HCT116 (cell line): ENCODE results near the gene GGCX. TPM values are rescaled to one million over a fixed set of nuclear protein-coding genes. Genes with fewer than 3 reads are reported as not detected.

Source experiments
- ATAC-seq: fragments of 200-7000 bp; cut with Tn5 transposase; 2 replicates; pipeline ENCODE4 v1.9.1; 2020; ENCODE audit warnings: mild to moderate bottlenecking, moderate library complexity
- BruUV-seq: library from RNA; stranded (reverse); fragments of 400-500 nt; replicated peaks from 2 replicates; lab custom pipeline; 2021; lab: Mats Ljungman, UMichigan
- CTCF ChIA-PET: fragments of 300-600 bp; sonication (Branson Sonifier 250); formaldehyde crosslinking; loops from one replicate; lab custom pipeline; 2021; ENCODE audit warnings: antibody characterized with exemption; lab: Charles Lee
- POLR2A ChIA-PET: fragments of 300-600, 350-600 bp; sonication (Branson Sonifier 250); formaldehyde crosslinking; loops from one replicate; lab custom pipeline; 2021; ENCODE audit warnings: antibody characterized with exemption; lab: Charles Lee
- RAD21 ChIA-PET, 2 experiments: fragments of 300-600 bp; sonication (Branson Sonifier 250); formaldehyde crosslinking; loops; one replicate each; lab custom pipeline; 2023; ENCODE audit warnings: low total read pairs in 2 of 2; ENCODE audit not compliant: uncharacterized antibody in 2 of 2, unreplicated experiment in 2 of 2, low non-redundant PET in 1 of 2; lab: Charles Lee
- DNase-seq: peaks from one replicate; pipeline ENCODE4 v3.0.0-alpha.2; 2010; ENCODE audit warnings: low read depth, low spot score
- H2AFZ ChIP-seq: fragments of 200-600 bp; shearing (Covaris generic), sonication (generic); 2 replicates; pipeline ENCODE4 v1.6.1; 2017; ENCODE audit warnings: low read depth, mixed run types, mixed read lengths, antibody characterized with exemption, low read length; ENCODE audit not compliant: poor library complexity, severe bottlenecking
- H3K27ac ChIP-seq: 2 replicates; pipeline ENCODE4 v1.5.1; 2012; ENCODE audit warnings: low read depth, low read length
- H3K27me3 ChIP-seq: fragments of 200-600 bp; sonication (generic); 2 replicates; pipeline ENCODE4 v1.6.1; 2016; ENCODE audit warnings: mixed run types, low read length, mixed read lengths; ENCODE audit not compliant: insufficient read depth
- H3K36me3 ChIP-seq, 2 experiments: fragments of 200-500 bp in 1 of 2; fragments of 200-600 bp in 1 of 2; sonication (Bioruptor generic) in 1 of 2; sonication (generic) in 1 of 2; 2 replicates each; pipeline versions ENCODE4 v1.5.1 to v1.6.1; 2014 to 2016; ENCODE audit warnings: low read length in 2 of 2, inconsistent platforms in 1 of 2, mixed read lengths in 1 of 2, mixed run types in 1 of 2; ENCODE audit not compliant: insufficient read depth in 2 of 2, control insufficient read depth in 1 of 2
- H3K4me1 ChIP-seq, 2 experiments: fragments of 200-600 bp in 1 of 2; sonication (generic) in 1 of 2; 2 replicates each; pipeline versions ENCODE4 v1.5.1 to v1.6.1; 2012 to 2017; ENCODE audit warnings: low read length in 2 of 2, inconsistent platforms in 1 of 2, mild to moderate bottlenecking in 1 of 2, mixed read lengths in 1 of 2, mixed run types in 1 of 2, moderate library complexity in 1 of 2; ENCODE audit not compliant: insufficient read depth in 2 of 2, control insufficient read depth in 1 of 2
- H3K4me2 ChIP-seq: fragments of 200-600 bp; sonication (generic); 2 replicates; pipeline ENCODE4 v1.6.1; 2017; ENCODE audit warnings: mixed run types, low read length, mixed read lengths
- H3K4me3 ChIP-seq, 2 experiments: fragments of 200-600 bp in 1 of 2; sonication (generic) in 1 of 2; replicated peaks in 1 of 2; 2 replicates each; pipeline ENCODE4 v1.5.1; 2011 to 2016; ENCODE audit warnings: low read length in 2 of 2, control low read depth in 1 of 2, low read depth in 1 of 2, mild to moderate bottlenecking in 1 of 2, mixed read lengths in 1 of 2, mixed run types in 1 of 2
- H3K79me2 ChIP-seq: fragments of 200-600 bp; sonication (generic); 2 replicates; pipeline ENCODE4 v1.6.1; 2017; ENCODE audit warnings: mild to moderate bottlenecking, mixed run types, low read length, moderate library complexity, mixed read lengths; ENCODE audit not compliant: insufficient read depth
- H3K9ac ChIP-seq: fragments of 200-600 bp; sonication (generic); 2 replicates; pipeline ENCODE4 v1.6.1; 2016; ENCODE audit warnings: low read length, mixed read lengths
- H3K9me2 ChIP-seq: fragments of 200-600 bp; sonication (generic), shearing (Covaris generic); 2 replicates; pipeline ENCODE4 v1.6.1; 2017; ENCODE audit warnings: mixed run types, mild to moderate bottlenecking, moderate library complexity; ENCODE audit not compliant: insufficient read depth
- H3K9me3 ChIP-seq, 2 experiments: fragments of 200-500 bp in 1 of 2; fragments of 200-600 bp in 1 of 2; sonication (Bioruptor generic) in 1 of 2; sonication (generic) in 1 of 2; 2 replicates each; pipeline ENCODE4 v1.6.1; 2014 to 2017; ENCODE audit warnings: low read length in 2 of 2, mixed read lengths in 2 of 2, inconsistent platforms in 1 of 2, low read depth in 1 of 2, mild to moderate bottlenecking in 1 of 2, mixed run types in 1 of 2, moderate library complexity in 1 of 2; ENCODE audit not compliant: control insufficient read depth in 1 of 2, insufficient read depth in 1 of 2
- H4K20me1 ChIP-seq: fragments of 200-600 bp; sonication (generic), shearing (Covaris generic); 2 replicates; pipeline ENCODE4 v1.6.1; 2017; ENCODE audit warnings: mixed run types, mild to moderate bottlenecking, moderate library complexity; ENCODE audit not compliant: insufficient read depth
- CTCF ChIP-seq, 3 experiments: fragments of 200-600 bp in 1 of 3; sonication (generic) in 1 of 3; IDR thresholded peaks in 2 of 3; conservative IDR thresholded peaks in 1 of 3; 2 replicates each; pipeline ENCODE4 v1.5.1; 2012 to 2017; ENCODE audit warnings: low read depth in 2 of 3, low read length in 2 of 3, antibody characterized with exemption in 1 of 3, borderline replicate concordance in 1 of 3, control low read depth in 1 of 3, mild to moderate bottlenecking in 1 of 3, mixed read lengths in 1 of 3, mixed run types in 1 of 3, moderate library complexity in 1 of 3; ENCODE audit not compliant: insufficient read depth in 1 of 3
- POLR2AphosphoS5 ChIP-seq: IDR thresholded peaks from 2 replicates; pipeline ENCODE4 v1.6.1; 2011; ENCODE audit warnings: mild to moderate bottlenecking, low read depth, low read length, moderate library complexity
- RAD21 ChIP-seq: IDR thresholded peaks from 2 replicates; pipeline ENCODE4 v1.6.1; 2012; ENCODE audit warnings: low read depth, mild to moderate bottlenecking
- SIN3A ChIP-seq: IDR thresholded peaks from 2 replicates; pipeline ENCODE4 v1.6.1; 2012; ENCODE audit warnings: low read depth
- intact Hi-C: fragments of 100-400 bp; cut with micrococcal nuclease; formaldehyde crosslinking; loops from 2 replicates; pipeline ENCODE4 v1.10.0; 2022
- total RNA-seq: library from RNA; stranded (reverse); gene quantifications from one replicate; pipeline ENCODE4 v1.2.1, GENCODE V29; 2021; ENCODE audit not compliant: unreplicated experiment

GGCX gene
- total RNA-seq, 1 experiment from 2014 or later, result 43.5 TPM

- H3K27ac ChIP-seq, result peak overlapping the region; percentile 43
- ATAC-seq (no peak), DNase-seq (no peak)
- H3K36me3 ChIP-seq, result no peaks in the 10 kb centered on the region
- H3K4me1 ChIP-seq, result peaks cover 44 to 80% of the 10 kb centered on the region in 2 experiments
- POLR2A ChIA-PET, result interaction anchor here (0.6 to 3.6 kb wide), 13 partner anchors 9 to 45 kb away, joined by 3 to 47 read pairs (median 4); partner anchors contain the start of gene MAT2A
- H3K9me2 ChIP-seq, result no peaks in the 10 kb centered on the region
- TF ChIP-seq RAD21, result no peak
- TF ChIP-seq SIN3A, result no peak
- RAD21 ChIA-PET, result interaction anchor here in 1 of 2 experiments (1.3 kb wide), 1 partner anchor 35 kb away, joined by 3 read pairs; the partner anchor contains the start of gene MAT2A
- H4K20me1 ChIP-seq, result no peaks in the 10 kb centered on the region
- CTCF ChIA-PET, result interaction anchor here (1.2 kb wide), 1 partner anchor 84 kb away, joined by 3 read pairs; no protein-coding TSS in a partner anchor
- no peaks in the 10 kb centered on the region for H3K27me3 ChIP-seq
- no peaks in the 10 kb centered on the region for H3K79me2 ChIP-seq
- H3K9ac ChIP-seq, result peak overlapping the region; percentile 46
- intact Hi-C loops, result no loop called here
- peak overlapping the region; percentile 72 for H2AFZ ChIP-seq
- no peak overlapping the region for H3K4me3 ChIP-seq
- H3K9me3 ChIP-seq, result no peaks in the 10 kb centered on the region; a peak in 1 of 4 replicates
- BruUV-seq, result no TSS peak
- H3K4me2 ChIP-seq, result peak overlapping the region; percentile 72
These were observed 57.2 kb downstream of the GGCX start for GRCh38 chr2:85503851-85504777.

DNA sequence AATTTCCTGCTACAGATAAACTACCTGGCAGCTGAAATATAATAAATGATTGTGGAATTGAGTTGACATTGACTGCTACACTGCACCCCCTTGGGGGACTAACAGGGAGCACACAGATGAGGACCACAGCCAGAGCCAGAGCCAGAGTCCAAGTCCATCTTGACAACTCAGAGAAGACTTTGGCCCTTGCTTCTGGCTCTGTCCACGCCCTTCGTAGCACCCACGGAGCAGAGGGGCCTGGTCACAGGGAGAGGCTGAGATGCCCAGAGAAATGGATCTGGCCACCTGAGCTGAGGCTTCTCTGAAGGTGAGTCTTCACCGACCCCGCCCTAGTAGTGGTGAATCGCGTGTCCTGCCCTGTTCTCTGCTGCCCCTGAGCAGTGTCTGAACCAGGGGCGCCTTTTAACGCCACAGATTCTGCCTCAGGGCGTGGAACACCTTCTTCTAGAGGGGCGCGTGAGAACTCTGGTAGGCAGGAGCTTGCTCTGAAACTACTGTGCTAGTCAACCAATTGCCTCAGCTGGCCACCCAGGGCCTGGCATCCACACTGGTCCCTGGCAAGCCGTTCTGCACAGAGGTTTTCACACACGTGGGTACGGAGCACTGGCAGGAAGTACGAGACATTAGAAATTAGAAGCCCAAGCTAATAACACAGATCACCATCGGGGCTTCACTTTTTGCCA, 58.0 kb downstream of the GGCX start:
- Histone ChIP-seq H3K9me3 (no peaks in the 10 kb centered on the region; a peak in 1 of 4 replicates), H3K4me3 (no peak overlapping the region), H2AFZ (peak overlapping the region; percentile 72), H3K27ac (peak overlapping the region; percentile 43; the same call in 1 of the 2 replicates), H4K20me1 (no peaks in the 10 kb centered on the region), H3K9ac (peak overlapping the region; percentile 22), H3K9me2 (no peaks in the 10 kb centered on the region), H3K4me2 (peak overlapping the region; percentile 57), H3K4me1 (peaks cover 50 to 80% of the 10 kb centered on the region in 2 experiments), H3K27me3 (no peaks in the 10 kb centered on the region), H3K36me3 (no peaks in the 10 kb centered on the region), H3K79me2 (no peaks in the 10 kb centered on the region)
- DNase-seq, result no peak
- TF ChIP-seq RAD21 (peak; percentile 38; the same call in 1 of the 2 replicates), POLR2AphosphoS5 (peak; percentile 26; the same call in 1 of the 2 replicates), SIN3A (no peak), CTCF (IDR thresholded peaks at IDR 0.05 in 2 of 3, conservative IDR thresholded peaks at IDR 0.05 in 1 of 3; ENCODE audit: borderline replicate concordance in 1 of 3, insufficient read depth in 1 of 3, low read depth in 2 of 3, low read length in 2 of 3) (peak in 1 of 3 experiments; percentile 16; a peak in 1 of 6 replicates)
- RAD21 ChIA-PET, result no interaction called here
- POLR2A ChIA-PET, result interaction anchor here (0.6 to 3.6 kb wide), 6 partner anchors 11 to 43 kb away, joined by 3 to 47 read pairs (median 4); partner anchors contain the start of gene MAT2A
- ATAC-seq, result 0 out of 2 replicates have a peak, but pooled peaks have one; percentile 6
- CTCF ChIA-PET, result no interaction called here
- intact Hi-C loops, result no loop called here
- no TSS peak for BruUV-seq
